GM19193 (cell line): ENCODE measurements around the gene EDEM1.

Source experiments
- POLR2A ChIP-seq: IDR thresholded peaks from 4 replicates; pipeline ENCODE4 v1.6.1; 2011; ENCODE audit not compliant: insufficient read depth, insufficient read length; ENCODE audit errors: extremely low read depth

Gene EDEM1

GRCh38 chr3:5162102-5162501, 25.4 kb upstream of the EDEM1 start:
- no peak for TF ChIP-seq POLR2A

- no peak for TF ChIP-seq POLR2A
Observed at GRCh38 chr3:5165698-5166097, 21.8 kb upstream of the EDEM1 start.

DNA sequence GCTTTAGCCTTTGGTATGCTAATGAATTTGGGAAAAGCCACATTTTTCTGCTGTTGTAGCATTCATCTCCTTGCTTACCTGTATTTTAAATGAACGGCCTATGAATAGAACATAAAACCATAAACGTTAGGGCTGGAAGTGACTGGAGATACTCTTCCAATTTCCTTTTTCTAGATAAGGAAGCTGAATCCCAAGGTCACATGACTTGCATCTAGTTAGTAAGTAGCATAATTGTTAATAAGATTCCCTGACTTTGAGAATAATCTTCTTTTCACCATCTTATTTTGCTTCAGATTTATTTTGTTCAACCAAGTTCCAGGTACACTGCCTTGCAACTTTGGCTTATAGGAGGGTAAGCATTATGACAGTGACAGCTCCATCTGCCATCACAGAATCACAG, 20.7 kb upstream of the EDEM1 start:
- TF ChIP-seq POLR2A, result no peak

- no peak for TF ChIP-seq POLR2A
Observed at GRCh38 chr3:5168110-5168509, 19.4 kb upstream of the EDEM1 start.

DNA sequence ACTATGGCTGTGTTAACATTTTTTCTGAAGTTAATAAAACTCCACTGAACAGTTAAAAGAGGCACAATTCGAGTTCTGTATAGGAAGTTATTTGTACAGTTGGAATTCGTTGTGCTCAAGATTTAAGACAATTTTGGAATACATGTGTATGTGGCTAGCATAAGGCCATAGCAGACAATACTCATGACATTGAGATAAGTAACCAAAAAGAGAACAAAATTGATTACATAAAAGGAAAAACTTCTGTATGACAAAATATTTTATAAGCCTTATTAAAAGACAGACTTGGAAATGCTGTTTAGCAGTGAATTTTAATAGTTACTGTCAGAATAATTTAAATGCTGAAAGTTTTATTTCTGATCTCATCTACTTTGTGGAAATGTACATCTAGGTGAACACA, 17.7 kb upstream of the EDEM1 start:
- TF ChIP-seq POLR2A, result no peak

- TF ChIP-seq POLR2A, result no peak
Observed at GRCh38 chr3:5170975-5171374, 16.5 kb upstream of the EDEM1 start.

DNA sequence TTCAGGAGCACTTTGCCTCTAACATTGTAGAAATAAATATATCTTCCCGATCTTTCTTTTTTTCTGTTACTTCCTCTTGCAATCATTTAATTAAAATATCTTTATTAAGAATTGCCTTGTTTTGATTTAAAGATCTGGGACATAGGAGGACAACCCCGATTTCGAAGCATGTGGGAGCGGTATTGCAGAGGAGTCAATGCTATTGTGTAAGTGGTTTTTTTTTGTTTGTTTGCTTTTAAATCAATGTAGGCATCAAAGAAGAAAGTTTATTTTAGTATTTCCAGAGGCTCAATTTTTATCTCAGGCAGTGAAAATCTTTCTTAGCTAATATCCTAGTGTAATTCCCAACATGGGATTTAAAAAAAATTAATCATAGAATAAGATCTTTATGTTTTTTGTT, 15.5 kb upstream of the EDEM1 start:
- TF ChIP-seq POLR2A, result no peak

DNA sequence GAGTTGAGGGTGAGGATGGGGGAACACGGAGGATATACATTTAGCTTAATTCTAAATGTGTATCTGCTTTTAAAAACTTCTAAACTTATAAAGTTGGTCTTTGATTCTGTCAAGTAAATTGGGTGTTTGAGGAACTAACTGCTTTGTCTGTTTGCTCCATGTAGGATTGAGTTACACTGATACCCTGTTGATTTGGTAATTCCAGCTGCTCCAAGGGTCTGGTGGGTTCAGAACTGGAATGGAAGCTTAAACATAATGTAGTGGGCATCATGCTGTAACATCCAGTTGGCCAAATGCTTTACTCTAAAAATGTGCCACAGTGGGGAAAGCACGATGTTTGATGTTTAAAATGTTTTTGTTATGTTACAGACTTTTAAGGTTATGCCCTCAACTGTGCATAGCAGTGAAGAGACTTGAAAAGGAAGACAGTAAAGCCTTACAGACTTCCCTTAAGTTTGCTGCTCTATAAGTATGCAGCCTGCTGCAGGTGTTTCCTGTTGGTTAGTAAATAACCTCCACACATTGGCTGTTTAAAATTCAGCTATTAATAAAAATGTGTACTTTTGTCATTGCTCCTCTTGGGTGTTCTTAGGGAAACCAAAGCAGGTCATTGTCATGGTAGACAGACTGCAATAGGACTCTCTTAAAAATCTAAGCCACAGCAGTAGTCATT, 5.9 kb upstream of the EDEM1 start:
- no peak for TF ChIP-seq POLR2A

- no peak for TF ChIP-seq POLR2A
Observed at GRCh38 chr3:5184499-5184898, 3.0 kb upstream of the EDEM1 start.

DNA sequence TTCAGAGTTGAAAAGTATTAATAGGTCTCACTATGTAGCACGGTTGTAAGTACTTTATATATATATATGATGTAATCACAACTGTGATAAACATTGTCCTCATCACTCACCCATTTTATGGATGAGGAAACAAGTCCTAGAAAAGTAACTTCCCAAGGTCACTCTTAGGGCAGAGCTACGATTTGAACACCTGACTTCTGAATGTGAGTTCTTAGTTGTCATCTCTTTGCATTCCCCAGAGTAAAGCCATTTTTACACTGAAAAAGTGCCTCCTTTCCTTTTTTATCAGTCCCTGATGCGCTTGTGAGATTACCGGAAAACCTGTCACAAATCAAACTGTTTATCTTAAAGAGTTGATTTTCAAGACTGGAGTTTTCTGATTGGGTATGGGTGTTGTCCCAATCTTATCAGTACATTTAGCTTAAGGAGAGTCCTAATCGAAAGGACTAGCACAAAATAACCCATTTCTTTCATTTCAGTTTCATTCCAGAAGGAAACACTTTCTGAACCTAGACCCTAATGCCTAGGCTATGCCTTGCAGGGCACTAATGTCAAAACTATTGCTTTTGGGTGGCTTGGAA, 2.3 kb upstream of the EDEM1 start:
- no peak for TF ChIP-seq POLR2A

GRCh38 chr3:5186089-5186857, 1.2 kb upstream of the EDEM1 start:
- no peak for TF ChIP-seq POLR2A

DNA sequence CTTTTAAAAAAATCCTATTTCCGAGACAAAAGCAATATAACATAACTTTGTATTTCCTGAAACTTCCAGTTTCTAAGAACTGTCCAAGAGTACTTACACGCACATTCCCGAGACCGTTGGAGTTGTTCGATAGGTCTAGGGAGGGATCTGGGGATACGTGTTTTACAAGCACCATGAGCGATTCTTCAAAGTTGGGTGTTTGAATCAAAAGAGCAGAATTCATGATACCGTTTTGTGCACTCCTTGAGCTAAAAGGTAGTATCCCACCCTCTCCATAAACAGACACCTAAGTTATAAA, 700 bp upstream of the EDEM1 start:
- TF ChIP-seq POLR2A, result no peak

DNA sequence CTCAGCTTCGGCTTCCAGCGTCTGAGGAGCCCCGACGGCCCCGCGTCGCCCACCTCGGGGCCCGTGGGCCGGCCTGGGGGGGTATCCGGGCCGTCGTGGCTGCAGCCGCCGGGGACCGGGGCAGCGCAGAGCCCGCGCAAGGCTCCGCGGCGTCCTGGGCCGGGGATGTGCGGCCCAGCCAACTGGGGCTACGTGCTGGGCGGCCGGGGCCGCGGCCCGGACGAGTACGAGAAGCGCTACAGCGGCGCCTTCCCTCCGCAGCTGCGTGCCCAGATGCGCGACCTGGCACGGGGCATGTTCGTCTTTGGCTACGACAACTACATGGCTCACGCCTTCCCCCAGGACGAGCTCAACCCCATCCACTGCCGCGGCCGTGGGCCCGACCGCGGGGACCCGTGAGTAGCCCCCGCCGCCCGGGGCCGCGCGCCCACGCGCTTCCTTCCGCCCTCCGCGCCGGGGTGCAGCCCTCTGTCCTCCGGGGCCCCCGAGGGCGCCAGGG, 462 bp downstream of the EDEM1 start:
- no peak for TF ChIP-seq POLR2A

- TF ChIP-seq POLR2A, result peak; percentile 38
Observed at GRCh38 chr3:5188419-5189221, 1.1 kb downstream of the EDEM1 start.

DNA sequence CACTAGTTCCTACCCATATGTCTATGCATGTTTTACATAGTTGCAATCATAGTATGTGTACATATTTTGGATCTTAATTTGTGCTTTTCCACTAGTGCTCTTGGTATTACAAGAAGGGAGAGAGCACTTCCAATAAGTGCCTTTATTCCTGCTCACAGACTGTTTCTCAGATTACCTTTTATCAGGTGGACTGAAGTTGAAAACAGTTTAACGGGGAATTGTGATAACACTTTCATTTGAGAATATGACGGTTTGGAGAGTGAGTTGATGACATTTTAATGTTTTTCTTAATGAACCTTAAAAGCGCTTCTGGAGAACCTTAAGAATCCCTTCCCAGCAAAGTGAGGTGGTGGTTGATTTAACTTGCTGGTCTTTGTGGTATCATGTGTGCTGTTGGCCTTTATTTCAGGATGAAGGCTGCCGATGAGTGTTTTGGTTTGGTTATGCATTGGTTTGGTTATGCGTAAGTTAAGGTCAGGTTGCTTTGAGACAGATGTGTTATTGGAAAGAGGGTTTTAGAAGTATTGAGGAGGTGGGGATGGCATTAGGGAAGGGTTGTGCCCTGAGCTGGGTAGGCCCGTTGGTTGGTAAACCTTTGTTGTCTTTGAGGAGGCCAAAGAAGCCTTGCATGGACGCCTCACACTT, 2.8 kb downstream of the EDEM1 start:
- no peak for TF ChIP-seq POLR2A
